ENCODE results near the gene DGAT2.

The DGAT2 gene

DNA sequence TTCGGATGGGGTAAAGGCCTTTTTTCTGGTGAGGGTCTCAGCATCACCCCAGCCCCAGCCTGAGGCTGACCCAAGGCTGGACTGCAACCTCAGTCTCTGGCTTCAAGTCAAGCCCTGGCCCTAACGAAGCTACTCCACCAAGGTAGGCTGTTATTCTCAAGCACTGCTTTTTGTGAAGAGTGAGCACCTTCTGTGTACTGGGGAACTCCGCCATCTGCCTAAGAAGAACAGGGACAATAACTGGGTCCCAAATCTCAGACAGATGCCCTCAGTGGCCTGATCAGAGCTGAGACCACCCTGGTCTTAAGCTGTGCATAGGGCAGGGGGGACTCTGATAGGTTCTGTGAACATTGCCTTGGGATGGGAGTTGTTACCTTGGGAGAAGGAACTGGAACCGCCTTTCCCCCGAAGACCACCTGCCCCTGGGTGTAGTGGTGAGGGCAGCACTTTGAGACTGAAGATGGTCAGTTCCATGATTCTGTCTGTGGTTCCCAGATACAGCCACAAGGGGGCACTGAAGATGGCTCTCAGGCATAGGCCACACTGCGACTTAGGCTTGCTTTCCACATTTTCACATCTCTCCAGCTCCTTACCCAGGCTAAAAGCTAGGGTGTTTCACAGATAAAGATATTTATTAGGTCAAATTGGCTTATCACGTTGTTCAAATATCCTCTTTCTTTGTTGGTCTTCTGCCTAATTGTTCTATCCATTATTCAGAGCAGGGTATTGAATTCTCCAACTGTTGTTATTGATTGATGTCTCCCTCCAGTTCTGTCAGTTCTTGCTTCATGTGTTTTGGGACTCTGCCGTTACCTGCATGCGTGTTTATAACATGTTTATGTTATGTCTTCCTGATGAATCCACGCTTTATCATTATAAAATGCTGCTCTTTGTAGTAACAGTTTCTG, 34.6 kb downstream of the DGAT2 start:
- DNase-seq = no peak

- no peak for DNase-seq
Observed at GRCh38 chr11:75809111-75809510, 40.5 kb downstream of the DGAT2 start.

DNA sequence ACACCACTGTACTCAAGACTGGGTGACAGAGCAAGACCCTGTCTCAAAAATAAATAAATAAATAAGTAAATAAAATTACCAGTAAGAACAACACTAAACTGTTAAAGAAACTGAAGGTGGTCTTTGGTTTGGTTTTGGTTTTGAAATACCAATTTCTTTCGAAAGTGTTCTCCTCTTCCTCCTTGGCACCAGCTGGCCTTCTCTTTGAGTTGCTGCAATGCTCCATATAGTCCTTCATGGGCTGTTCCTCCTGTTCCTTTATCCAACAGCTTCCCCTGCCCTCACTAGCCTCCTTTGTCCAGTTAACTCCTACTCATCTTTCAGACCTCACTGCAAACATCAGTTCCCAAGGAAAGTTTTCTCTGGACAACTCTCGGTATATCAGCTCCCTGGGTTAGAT, 41.4 kb downstream of the DGAT2 start:
- DNase-seq = no peak

GRCh38 chr11:75810637-75811390, 42.2 kb downstream of the DGAT2 start:
- no peak for DNase-seq

DNA sequence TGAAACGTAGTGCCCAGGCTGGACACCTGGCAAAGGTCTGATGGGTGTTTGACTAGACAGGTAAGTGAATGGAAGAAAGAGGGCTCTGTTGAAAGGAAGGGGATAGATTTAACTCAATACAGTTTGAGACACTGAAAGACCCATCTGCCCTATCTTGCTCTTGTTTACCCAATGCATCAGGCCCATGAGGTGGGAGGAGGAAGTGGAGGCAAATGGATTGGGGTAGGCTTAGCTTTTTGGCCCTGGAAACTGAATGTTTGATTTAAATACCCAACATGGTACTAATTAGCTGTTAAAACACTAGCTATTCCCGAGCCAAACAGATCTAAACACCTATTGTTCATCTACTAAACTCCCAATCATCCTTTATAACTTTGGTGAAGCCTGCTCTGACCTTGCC, 42.9 kb downstream of the DGAT2 start:
- no peak for DNase-seq

DNA sequence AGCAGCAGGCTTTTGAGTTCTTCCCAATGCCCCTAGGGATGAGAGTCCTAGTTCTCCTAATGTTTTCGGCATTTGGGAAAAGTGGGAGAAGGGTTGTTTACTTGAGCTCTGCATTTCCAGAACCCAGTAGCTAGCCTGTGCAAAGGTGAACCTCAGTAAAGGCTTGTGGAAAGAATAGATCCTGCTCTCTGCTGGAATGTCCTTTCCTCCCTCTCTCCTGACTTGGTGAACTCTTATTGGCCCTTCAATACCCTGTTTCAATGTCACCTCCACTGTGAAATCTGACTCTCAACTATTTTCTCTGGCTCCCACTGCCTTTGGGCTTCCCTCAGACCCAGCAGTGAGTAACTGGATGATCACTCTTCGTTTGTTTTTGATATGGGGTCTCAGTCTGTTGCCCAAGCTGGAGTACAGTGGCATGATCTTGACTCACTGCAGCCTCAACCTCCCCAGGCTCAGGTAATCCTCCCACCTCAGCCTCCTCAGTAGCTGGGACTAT, 44.0 kb downstream of the DGAT2 start:
- DNase-seq = no peak

DNA sequence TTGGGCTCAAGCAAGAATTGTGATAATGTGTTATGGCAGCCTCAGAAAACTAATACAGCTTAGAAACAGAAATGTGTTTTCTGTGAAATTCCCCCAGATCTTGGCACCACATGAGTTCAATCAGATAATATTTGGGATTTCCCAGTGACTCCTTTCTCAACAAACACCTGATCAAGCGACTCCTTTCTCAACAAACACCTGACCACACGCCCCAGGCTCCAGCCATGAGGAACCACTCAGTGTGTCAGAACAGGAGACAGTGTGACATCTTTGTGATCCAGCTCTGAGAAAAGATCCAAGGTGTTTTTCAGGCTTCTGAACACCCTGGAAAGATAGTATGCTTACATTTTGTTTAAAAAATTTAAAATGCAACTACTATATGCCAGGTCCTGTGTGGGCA, 44.5 kb downstream of the DGAT2 start:
- no peak for DNase-seq

- DNase-seq = no peak
Observed at GRCh38 chr11:75813622-75814039, 45.1 kb downstream of the DGAT2 start.

DNA sequence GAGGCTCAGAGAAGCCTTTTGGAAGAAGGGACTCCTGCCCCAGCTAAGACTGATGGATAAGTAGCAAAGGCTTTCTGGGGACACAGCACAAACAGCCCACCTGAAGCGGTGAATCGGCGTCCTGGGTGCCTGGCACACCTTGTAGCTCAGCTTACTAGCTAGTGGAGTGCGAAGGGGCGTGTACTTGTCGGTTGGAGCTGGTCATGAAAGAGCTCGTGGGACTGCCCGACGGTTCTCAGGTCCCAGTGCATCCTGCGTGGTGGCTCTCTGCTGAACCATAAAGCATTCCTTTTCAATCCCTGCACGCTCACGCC, 45.7 kb downstream of the DGAT2 start:
- no peak for DNase-seq

DNA sequence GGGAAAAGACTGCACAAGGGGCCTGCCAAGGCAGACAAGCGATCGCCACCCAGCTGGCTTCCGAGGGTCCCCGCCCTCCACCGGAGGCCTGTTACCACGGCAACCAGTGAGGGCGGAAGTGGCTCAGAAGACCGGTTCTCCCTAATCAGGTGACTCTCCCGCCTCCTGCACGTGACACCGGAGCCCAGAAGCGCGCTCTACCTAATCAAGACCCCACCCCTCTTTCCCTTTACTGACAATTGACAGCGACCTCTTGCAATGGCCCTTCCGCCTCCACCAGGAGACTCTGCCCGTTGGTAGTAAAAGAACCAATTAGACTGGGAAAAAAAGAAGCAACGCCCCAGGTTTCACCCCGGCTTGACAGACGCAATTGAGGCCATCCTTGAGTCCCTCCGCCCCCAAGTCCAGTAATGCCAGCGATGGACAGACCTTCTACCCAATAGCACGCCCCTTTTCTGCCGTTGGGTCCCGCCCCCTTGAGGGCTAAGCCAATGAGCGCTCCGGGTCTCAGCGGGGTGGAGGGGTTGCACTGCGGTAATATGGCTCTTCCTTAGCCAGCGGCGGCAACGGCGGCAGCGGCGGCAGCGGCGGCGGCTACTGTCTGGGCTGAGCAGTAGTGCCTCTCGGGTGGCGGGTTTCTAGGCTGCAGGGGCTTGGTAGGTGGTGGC, 46.2 kb downstream of the DGAT2 start, which contains the start of gene UVRAG:
Gene UVRAG (plus strand): TSS at position 534 of the 668 bp plus-strand sequence. CDS start 198 bp downstream, outside the sequence.
- DNase-seq = peak; percentile 99

DNA sequence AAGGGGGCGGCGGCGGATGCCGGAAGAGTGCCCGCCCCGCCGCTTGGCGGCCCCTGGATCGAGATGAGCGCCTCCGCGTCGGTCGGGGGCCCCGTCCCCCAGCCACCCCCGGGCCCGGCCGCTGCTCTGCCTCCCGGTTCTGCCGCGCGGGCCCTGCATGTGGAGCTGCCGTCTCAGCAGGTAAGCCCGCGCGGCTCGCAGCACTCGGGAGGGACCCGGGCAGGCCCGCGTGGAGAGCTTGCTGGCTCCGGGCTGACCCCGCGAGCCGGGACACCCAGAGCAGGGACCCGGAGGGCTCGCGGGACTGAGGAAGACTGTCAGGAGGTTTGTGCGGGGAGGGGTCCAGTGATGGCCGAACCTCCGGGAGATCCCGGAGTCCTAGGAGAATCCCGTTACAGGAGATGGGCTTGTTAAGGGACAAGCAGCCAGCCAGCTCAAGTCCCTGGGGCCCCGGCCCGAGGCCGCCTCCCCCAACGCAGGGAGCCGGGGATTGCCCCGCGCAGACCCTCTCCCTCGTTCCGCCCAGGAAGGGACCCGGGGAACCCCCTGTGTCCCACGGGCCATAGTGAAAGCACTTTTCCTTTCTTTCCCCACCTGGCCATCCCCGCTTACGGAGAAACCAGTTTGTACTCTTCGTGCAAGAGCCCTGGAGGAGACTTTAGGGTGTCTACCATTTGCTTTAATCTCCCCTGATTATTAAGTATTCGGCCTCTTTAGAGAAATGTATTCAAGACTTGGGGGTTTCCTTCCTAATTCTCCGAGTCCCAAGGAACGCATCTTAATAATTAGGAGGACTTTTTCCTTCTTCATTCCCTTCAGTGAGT, 47.0 kb downstream of the DGAT2 start:
- no peak for DNase-seq

DNA sequence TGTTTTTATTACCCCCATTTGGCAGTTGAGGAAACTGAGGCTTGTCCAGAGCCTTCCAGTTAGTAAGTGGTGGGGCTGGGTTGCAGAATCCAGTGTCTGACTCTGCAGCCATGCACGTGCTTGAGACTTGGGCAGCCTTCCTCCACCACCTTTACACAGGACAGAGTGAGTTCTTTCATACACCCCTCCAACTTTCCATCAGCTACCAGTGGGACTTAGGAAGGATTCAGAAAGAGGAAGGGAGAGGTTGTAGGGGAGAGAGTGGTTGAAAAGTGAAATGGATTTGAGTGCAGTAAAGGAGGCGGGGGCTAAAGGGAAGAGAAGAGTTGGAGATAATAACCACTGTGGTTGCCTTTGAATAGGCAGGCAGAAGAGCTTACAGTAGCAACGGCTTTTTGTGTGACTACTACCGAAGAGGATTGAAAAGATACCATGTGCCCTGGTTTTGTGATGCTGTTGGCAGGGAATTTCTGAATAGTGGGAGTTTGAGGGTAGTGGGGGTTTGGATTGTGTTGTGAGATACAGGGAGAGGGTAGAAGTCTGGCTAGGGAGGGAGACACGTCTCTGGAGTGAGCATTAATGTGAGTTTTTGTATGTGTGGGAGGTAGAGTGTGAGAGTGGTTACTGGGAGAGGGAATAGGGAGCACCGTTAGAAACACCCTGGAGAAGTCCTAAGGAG, 48.1 kb downstream of the DGAT2 start:
- no peak for DNase-seq

DNA sequence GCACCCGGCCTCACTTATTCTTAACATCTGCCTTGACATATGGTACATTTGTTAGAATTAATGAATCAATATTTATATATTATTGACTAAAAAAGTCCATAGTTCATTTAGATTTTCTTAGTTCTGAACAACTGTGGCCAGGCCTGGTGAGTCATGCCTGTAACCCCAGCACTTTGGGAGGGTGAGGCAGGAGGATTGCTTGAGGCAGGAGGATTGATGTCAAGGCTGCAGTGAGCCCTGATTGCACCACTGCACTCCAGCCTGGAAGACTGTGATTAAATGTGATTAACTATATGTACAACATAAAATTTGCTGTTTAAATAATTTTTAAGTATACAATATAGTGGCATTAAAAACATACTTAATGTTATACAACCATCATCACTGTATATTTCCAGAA, 52.1 kb downstream of the DGAT2 start:
- no peak for DNase-seq

GRCh38 chr11:75821202-75821601, 52.6 kb downstream of the DGAT2 start:
- no peak for DNase-seq

GRCh38 chr11:75822541-75822940, 54.0 kb downstream of the DGAT2 start:
- no peak for DNase-seq

- DNase-seq = no peak
Observed at GRCh38 chr11:75823415-75823814, 54.8 kb downstream of the DGAT2 start.

- DNase-seq = no peak
Observed at GRCh38 chr11:75823946-75824345, 55.4 kb downstream of the DGAT2 start.

- DNase-seq = no peak
Observed at GRCh38 chr11:75826461-75827230, 58.1 kb downstream of the DGAT2 start.

DNA sequence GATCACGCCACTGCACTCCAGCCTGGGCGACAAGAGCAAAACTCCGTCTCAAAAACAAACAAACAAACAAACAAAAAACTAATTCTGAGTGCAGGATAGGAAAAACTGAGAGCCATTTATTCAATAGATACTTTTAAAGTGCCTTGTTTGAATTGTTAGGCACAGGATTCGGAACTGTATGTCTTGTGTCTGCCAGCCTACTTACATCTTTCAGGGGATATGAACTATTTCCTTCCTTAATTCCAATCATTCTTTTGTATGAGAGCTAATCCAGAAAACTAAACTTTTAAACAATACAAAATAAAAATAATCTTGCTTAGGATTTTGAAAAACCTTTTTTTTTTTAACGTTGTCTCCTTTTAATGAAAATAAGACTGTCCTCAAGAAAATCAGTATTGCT, 59.0 kb downstream of the DGAT2 start:
- no peak for DNase-seq

GRCh38 chr11:75831915-75832502, 63.4 kb downstream of the DGAT2 start:
- no peak for DNase-seq

GRCh38 chr11:75834728-75835127, 66.2 kb downstream of the DGAT2 start:
- no peak for DNase-seq

All from NCI-H446 treated with DMSO at 0.1 percent for 48 hours (cell line).